Uterus (tissue), 4 donors: ENCODE data around the gene MAPT. TPM values are rescaled to one million over a fixed set of nuclear protein-coding genes. Genes with fewer than 3 reads are reported as not detected.

Source experiments
- DNase-seq, 2 donors: peaks; one replicate each; pipeline ENCODE4 v3.0.0-alpha.2; 2019 to 2020
- H3K27ac ChIP-seq, 2 donors: fragments of 200-600 bp; sonication (generic); 1 replicate in 1 of 2; 2 replicates in 1 of 2; pipeline ENCODE4 v1.5.1; 2016 to 2018
- H3K27me3 ChIP-seq, 2 donors: fragments of 200-600 bp; sonication (generic); one replicate each; pipeline ENCODE4 v1.5.1; 2018 to 2019; ENCODE audit warnings: control low read depth in 1 of 2
- H3K36me3 ChIP-seq, 2 donors: fragments of 200-600 bp; sonication (generic); one replicate each; pipeline ENCODE4 v1.5.1; 2019; ENCODE audit warnings: control low read depth in 1 of 2
- H3K4me1 ChIP-seq, 2 donors: fragments of 200-600 bp; sonication (generic); one replicate each; pipeline ENCODE4 v1.5.1; 2018 to 2019; ENCODE audit warnings: control low read depth in 1 of 2
- H3K4me3 ChIP-seq, 2 donors: fragments of 200-600 bp; sonication (generic); 1 replicate in 1 of 2; 2 replicates in 1 of 2; pipeline ENCODE4 v1.5.1; 2018 to 2019; ENCODE audit warnings: mild to moderate bottlenecking in 1 of 2
- H3K9me3 ChIP-seq, 2 donors: fragments of 200-600 bp; sonication (generic); one replicate each; pipeline ENCODE4 v1.5.1; 2019; ENCODE audit warnings: control low read depth in 1 of 2
- POLR2A ChIP-seq, 2 donors: fragments of 450-650 bp; IDR thresholded peaks; one replicate each; pipeline ENCODE4 v1.6.1; 2016; ENCODE audit warnings: antibody characterized with exemption in 2 of 2, mild to moderate bottlenecking in 1 of 2, moderate library complexity in 1 of 2
- intact Hi-C: fragments of 100-400 bp; cut with DNase I; formaldehyde crosslinking; loops from one replicate; pipeline ENCODE4 v1.15.1; 2023; ENCODE audit warnings: low total_unique reads
- total RNA-seq, 4 donors: library from RNA; depleted of rRNA in 3 of 4; stranded (reverse); fragments of >200 nt in 3 of 4; gene quantifications; one replicate each; pipeline versions ENCODE4 v1.1.0 to v1.2.4, GENCODE V29; 2014 to 2023
- TF ChIP-seq, protein P1 (sequence below), 4 experiments: fragments of 200-600 bp in 2 of 4; fragments of 450-650 bp in 2 of 4; sonication (generic) in 2 of 4; IDR thresholded peaks; one replicate each; pipeline ENCODE4 v1.5.1; 2016 to 2019; ENCODE audit warnings: antibody characterized with exemption in 4 of 4, mild to moderate bottlenecking in 2 of 4, moderate library complexity in 1 of 4
- donor health status: DM: yes; HTN: yes; CAD: no.

The MAPT gene
- total RNA-seq, 4 donors from 2014 or later: 0.26 to 4.1 (median 1.5) TPM; not detected in 1

DNA sequence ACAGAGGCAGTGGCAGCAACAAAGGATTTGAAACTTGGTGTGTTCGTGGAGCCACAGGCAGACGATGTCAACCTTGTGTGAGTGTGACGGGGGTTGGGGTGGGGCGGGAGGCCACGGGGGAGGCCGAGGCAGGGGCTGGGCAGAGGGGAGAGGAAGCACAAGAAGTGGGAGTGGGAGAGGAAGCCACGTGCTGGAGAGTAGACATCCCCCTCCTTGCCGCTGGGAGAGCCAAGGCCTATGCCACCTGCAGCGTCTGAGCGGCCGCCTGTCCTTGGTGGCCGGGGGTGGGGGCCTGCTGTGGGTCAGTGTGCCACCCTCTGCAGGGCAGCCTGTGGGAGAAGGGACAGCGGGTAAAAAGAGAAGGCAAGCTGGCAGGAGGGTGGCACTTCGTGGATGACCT, 130.2 kb downstream of the MAPT start:
- TF ChIP-seq POLR2A (IDR thresholded peaks at IDR 0.05): no peak
- TF ChIP-seq, protein P1, sequence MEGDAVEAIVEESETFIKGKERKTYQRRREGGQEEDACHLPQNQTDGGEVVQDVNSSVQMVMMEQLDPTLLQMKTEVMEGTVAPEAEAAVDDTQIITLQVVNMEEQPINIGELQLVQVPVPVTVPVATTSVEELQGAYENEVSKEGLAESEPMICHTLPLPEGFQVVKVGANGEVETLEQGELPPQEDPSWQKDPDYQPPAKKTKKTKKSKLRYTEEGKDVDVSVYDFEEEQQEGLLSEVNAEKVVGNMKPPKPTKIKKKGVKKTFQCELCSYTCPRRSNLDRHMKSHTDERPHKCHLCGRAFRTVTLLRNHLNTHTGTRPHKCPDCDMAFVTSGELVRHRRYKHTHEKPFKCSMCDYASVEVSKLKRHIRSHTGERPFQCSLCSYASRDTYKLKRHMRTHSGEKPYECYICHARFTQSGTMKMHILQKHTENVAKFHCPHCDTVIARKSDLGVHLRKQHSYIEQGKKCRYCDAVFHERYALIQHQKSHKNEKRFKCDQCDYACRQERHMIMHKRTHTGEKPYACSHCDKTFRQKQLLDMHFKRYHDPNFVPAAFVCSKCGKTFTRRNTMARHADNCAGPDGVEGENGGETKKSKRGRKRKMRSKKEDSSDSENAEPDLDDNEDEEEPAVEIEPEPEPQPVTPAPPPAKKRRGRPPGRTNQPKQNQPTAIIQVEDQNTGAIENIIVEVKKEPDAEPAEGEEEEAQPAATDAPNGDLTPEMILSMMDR (IDR thresholded peaks at IDR 0.05): no peak
- DNase-seq: no peak
- Histone ChIP-seq H3K4me1 (no peaks in the 10 kb centered on the region), H3K9me3 (no peaks in the 10 kb centered on the region), H3K4me3 (no peak overlapping the region), H3K36me3 (no peaks in the 10 kb centered on the region), H3K27me3 (no peaks in the 10 kb centered on the region), H3K27ac (no peak overlapping the region)
- intact Hi-C loops: no loop called here

DNA sequence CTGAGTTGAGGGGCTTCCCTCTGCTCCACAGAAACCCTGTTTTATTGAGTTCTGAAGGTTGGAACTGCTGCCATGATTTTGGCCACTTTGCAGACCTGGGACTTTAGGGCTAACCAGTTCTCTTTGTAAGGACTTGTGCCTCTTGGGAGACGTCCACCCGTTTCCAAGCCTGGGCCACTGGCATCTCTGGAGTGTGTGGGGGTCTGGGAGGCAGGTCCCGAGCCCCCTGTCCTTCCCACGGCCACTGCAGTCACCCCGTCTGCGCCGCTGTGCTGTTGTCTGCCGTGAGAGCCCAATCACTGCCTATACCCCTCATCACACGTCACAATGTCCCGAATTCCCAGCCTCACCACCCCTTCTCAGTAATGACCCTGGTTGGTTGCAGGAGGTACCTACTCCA, 130.7 kb downstream of the MAPT start:
- intact Hi-C loops: no loop called here
- TF ChIP-seq POLR2A (IDR thresholded peaks at IDR 0.05): no peak
- TF ChIP-seq, protein P1 (IDR thresholded peaks at IDR 0.05): no peak
- Histone ChIP-seq H3K27ac (no peak overlapping the region), H3K4me1 (no peaks in the 10 kb centered on the region), H3K9me3 (no peaks in the 10 kb centered on the region), H3K27me3 (no peaks in the 10 kb centered on the region), H3K36me3 (no peaks in the 10 kb centered on the region), H3K4me3 (no peak overlapping the region)
- no peak for DNase-seq

DNA sequence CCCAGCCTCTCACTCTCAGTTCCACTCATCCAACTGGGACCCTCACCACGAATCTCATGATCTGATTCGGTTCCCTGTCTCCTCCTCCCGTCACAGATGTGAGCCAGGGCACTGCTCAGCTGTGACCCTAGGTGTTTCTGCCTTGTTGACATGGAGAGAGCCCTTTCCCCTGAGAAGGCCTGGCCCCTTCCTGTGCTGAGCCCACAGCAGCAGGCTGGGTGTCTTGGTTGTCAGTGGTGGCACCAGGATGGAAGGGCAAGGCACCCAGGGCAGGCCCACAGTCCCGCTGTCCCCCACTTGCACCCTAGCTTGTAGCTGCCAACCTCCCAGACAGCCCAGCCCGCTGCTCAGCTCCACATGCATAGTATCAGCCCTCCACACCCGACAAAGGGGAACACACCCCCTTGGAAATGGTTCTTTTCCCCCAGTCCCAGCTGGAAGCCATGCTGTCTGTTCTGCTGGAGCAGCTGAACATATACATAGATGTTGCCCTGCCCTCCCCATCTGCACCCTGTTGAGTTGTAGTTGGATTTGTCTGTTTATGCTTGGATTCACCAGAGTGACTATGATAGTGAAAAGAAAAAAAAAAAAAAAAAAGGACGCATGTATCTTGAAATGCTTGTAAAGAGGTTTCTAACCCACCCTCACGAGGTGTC, 131.3 kb downstream of the MAPT start:
- Histone ChIP-seq H3K27ac (no peak overlapping the region), H3K4me3 (no peak overlapping the region), H3K27me3 (no peaks in the 10 kb centered on the region), H3K4me1 (no peaks in the 10 kb centered on the region), H3K9me3 (no peaks in the 10 kb centered on the region), H3K36me3 (no peaks in the 10 kb centered on the region)
- no peak for DNase-seq
- intact Hi-C loops: no loop called here
- TF ChIP-seq, protein P1 (IDR thresholded peaks at IDR 0.05): no peak
- no peak for TF ChIP-seq POLR2A (IDR thresholded peaks at IDR 0.05)

DNA sequence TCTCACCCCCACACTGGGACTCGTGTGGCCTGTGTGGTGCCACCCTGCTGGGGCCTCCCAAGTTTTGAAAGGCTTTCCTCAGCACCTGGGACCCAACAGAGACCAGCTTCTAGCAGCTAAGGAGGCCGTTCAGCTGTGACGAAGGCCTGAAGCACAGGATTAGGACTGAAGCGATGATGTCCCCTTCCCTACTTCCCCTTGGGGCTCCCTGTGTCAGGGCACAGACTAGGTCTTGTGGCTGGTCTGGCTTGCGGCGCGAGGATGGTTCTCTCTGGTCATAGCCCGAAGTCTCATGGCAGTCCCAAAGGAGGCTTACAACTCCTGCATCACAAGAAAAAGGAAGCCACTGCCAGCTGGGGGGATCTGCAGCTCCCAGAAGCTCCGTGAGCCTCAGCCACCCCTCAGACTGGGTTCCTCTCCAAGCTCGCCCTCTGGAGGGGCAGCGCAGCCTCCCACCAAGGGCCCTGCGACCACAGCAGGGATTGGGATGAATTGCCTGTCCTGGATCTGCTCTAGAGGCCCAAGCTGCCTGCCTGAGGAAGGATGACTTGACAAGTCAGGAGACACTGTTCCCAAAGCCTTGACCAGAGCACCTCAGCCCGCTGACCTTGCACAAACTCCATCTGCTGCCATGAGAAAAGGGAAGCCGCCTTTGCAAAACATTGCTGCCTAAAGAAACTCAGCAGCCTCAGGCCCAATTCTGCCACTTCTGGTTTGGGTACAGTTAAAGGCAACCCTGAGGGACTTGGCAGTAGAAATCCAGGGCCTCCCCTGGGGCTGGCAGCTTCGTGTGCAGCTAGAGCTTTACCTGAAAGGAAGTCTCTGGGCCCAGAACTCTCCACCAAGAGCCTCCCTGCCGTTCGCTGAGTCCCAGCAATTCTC, 132.1 kb downstream of the MAPT start:
- no peak for TF ChIP-seq POLR2A (IDR thresholded peaks at IDR 0.05)
- TF ChIP-seq, protein P1 (IDR thresholded peaks at IDR 0.05): no peak
- intact Hi-C loops: no loop called here
- Histone ChIP-seq H3K9me3 (no peaks in the 10 kb centered on the region), H3K27ac (no peak overlapping the region), H3K4me1 (no peaks in the 10 kb centered on the region), H3K4me3 (no peak overlapping the region), H3K27me3 (no peaks in the 10 kb centered on the region), H3K36me3 (no peaks in the 10 kb centered on the region)
- DNase-seq: no peak
